Pancreas (tissue), 10 donors: Measurements from ENCODE around the gene ZBBX. TPM values are rescaled to one million over a fixed set of nuclear protein-coding genes. Genes with fewer than 3 reads are reported as not detected.

Experiments
- ATAC-seq, 4 donors: fragments of 200-7000 bp; cut with Tn5 transposase; one replicate each; pipeline versions ENCODE4 v1.8.0 to v1.9.1; 2020; ENCODE audit warnings: mild to moderate bottlenecking in 4 of 4, moderate library complexity in 4 of 4
- DNase-seq, 6 donors: peaks; one replicate each; pipeline ENCODE4 v3.0.0-alpha.2; 2020
- FAIRE-seq: peaks from 2 replicates; lab custom pipeline; 2012; peaks lifted over from hg19 to GRCh38; lab: Jason Lieb, UNC
- H3K27ac ChIP-seq, 4 donors: fragments of 200-600 bp; sonication (generic); 1 replicate in 3 of 4; 2 replicates in 1 of 4; pipeline versions ENCODE4 v1.5.0 to v1.8.0; 2020
- H3K27me3 ChIP-seq, 4 donors: fragments of 200-600 bp; one replicate each; pipeline ENCODE4 v1.8.0; 2021
- H3K36me3 ChIP-seq, 3 donors: fragments of 200-600 bp; sonication (generic) in 1 of 3; one replicate each; pipeline versions ENCODE4 v1.5.0 to v1.8.0; 2020 to 2021
- H3K4me1 ChIP-seq, 3 donors: fragments of 200-600 bp; one replicate each; pipeline ENCODE4 v1.8.0; 2021
- H3K4me3 ChIP-seq, 4 donors: fragments of 200-600 bp; sonication (generic) in 2 of 4; one replicate each; pipeline versions ENCODE4 v1.5.0 to v1.8.0; 2020 to 2021
- H3K9me3 ChIP-seq, 4 donors: fragments of 200-600 bp; one replicate each; pipeline ENCODE4 v1.8.0; 2021
- CTCF ChIP-seq, 4 donors: fragments of 200-600 bp; sonication (generic) in 3 of 4; IDR thresholded peaks; one replicate each; pipeline versions ENCODE4 v1.5.0 to v1.8.0; 2021; ENCODE audit warnings: antibody characterized with exemption in 4 of 4
- WGBS, 2 donors: extraction: QIAGEN DNeasy Blood & Tissue Kit; methylation state at CpG; one replicate each; pipeline ENCODE4 v1.1.7; 2013; 5-methylcytosine and 5-hydroxymethylcytosine counted together
- intact Hi-C, 3 donors: fragments of 100-400 bp; cut with DNase I; formaldehyde crosslinking; loops; one replicate each; pipeline versions ENCODE4 v1.11.1 to v1.14.2; 2022
- polyA plus RNA-seq, 2 donors: library from polyadenylated mRNA; stranded (reverse); fragments of 200-250 nt; gene quantifications; one replicate each; pipeline ENCODE4 v1.2.3, GENCODE V29; 2013
- total RNA-seq, 6 donors: library from RNA; stranded (reverse); fragmentation: NEBNext Ultra II Directional in 4 of 6; extraction: Animal tissue kit (Norgen Biotek cat#: 25700) in 4 of 6; gene quantifications; one replicate each; pipeline versions ENCODE4 v1.2.1 to v1.2.4, GENCODE V29; 2021 to 2023
- donor health status: healthy with polysubstance abuse.
- donor health status: DM: no; HTN: no; CAD: no; lungs with moderate emphysema.
- donor health status: DM: no; HTN: no; CAD: no.
- donor health status: control.
- donor health status: control.
- donor health status: Bipolar disorder and iron deficiency.
- donor health status: DM: yes; HTN: yes; CAD: no.
- donor health status: DM: no; HTN: no; CAD: no.
- donor health status: DM: no; HTN: no; CAD: no.
- donor health status: DM: yes; HTN: yes; CAD: no.

Gene ZBBX
- total and polyA plus RNA-seq, 8 donors: 0.26 TPM; not detected in 7

DNA sequence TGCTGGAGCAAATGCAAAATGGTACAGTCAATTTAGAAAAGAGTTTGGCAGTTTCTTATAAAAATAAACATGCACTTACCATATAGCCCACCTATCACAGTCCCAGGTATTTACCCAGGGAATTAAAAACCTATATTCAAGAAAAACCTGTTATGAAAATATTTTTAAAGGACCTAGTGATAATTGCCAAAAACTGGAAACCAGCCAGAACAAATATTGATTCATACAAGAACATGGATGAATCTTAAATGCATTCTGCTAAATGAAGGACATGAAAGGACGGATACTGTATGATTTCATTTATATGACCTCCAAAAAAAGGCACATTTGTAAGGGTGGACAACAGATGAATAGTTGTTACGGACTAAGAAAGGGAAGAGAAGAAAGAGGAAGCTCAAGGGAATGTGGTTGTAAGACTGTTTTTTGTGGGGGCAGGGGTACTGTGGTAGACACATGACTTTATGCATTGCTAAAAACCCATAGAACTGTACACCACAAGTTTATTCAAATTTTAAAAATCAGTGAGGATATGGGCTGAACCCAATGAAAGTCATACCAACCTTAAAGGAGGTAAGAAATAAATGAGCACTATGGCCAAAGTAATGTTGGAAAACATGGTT lies 61.0 kb downstream of the ZBBX start:
- no peaks in the 10 kb centered on the region for H3K9me3 ChIP-seq
- TF ChIP-seq CTCF (IDR thresholded peaks at IDR 0.05): no peak
- H3K27ac ChIP-seq: no peak overlapping the region
- intact Hi-C loops: no loop called here
- H3K36me3 ChIP-seq: no peaks in the 10 kb centered on the region
- H3K4me1 ChIP-seq: no peaks in the 10 kb centered on the region
- no peak for FAIRE-seq
- 64 to 65% methylated on average over 2 of the region's 2 CpGs for WGBS, 2 donors
- H3K4me3 ChIP-seq: no peak overlapping the region
- no peaks in the 10 kb centered on the region for H3K27me3 ChIP-seq
- no peak for DNase-seq
- no peak for ATAC-seq

DNA sequence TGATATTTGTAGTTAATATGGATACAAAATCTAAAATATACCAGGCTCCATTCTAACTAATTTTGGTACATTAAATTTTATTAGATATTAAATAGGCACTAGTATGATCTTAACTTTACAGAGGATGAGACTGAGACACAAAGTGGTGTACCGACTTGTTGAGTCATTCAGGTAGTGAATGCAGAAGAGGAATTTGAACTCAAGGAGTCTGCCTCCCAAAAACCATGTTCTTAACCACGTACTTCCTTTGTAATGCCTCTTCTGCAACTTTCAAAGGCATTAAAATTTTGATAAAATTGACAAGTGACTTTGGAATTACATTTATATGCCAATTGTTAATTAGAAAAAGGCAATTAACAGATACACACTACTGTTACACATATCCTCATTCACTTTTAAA lies 61.8 kb downstream of the ZBBX start:
- no peaks in the 10 kb centered on the region for H3K36me3 ChIP-seq
- H3K4me3 ChIP-seq: no peak overlapping the region
- intact Hi-C loops: no loop called here
- no peaks in the 10 kb centered on the region for H3K9me3 ChIP-seq
- no peak for FAIRE-seq
- no peak for TF ChIP-seq CTCF (IDR thresholded peaks at IDR 0.05)
- 84 to 86% methylated on average over 2 of the region's 2 CpGs for WGBS, 2 donors
- no peaks in the 10 kb centered on the region for H3K4me1 ChIP-seq
- no peak for ATAC-seq
- no peaks in the 10 kb centered on the region for H3K27me3 ChIP-seq
- no peak for DNase-seq
- H3K27ac ChIP-seq: no peak overlapping the region

DNA sequence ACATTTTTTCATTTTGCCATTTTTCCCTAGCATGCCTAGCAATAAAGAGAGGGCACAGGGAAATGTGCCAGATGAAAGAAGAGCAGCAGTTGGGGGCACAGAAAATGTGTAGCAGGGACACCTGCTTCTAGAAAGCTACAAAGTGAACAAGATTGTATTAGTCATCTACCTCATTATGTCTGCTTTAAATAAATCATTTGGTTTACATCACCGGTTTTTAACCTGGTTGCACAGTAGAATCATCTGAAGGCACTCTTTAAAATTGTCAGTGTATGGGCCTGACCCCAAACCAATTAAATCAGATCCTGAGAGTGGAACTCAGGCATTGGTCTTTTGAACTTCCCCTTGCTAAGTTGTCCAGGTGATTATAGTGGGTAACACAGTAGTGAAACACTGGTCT lies 73.8 kb downstream of the ZBBX start:
- intact Hi-C loops: no loop called here
- no peak overlapping the region for H3K27ac ChIP-seq
- H3K4me1 ChIP-seq: no peaks in the 10 kb centered on the region
- no peak for DNase-seq
- no peak for ATAC-seq
- no peaks in the 10 kb centered on the region for H3K36me3 ChIP-seq
- no peaks in the 10 kb centered on the region for H3K27me3 ChIP-seq
- no peak for FAIRE-seq
- 67 to 82% methylated on average over 1 of the region's 1 CpG for WGBS, 2 donors
- H3K9me3 ChIP-seq: no peaks in the 10 kb centered on the region
- no peak for TF ChIP-seq CTCF (IDR thresholded peaks at IDR 0.05)
- H3K4me3 ChIP-seq: no peak overlapping the region

DNA sequence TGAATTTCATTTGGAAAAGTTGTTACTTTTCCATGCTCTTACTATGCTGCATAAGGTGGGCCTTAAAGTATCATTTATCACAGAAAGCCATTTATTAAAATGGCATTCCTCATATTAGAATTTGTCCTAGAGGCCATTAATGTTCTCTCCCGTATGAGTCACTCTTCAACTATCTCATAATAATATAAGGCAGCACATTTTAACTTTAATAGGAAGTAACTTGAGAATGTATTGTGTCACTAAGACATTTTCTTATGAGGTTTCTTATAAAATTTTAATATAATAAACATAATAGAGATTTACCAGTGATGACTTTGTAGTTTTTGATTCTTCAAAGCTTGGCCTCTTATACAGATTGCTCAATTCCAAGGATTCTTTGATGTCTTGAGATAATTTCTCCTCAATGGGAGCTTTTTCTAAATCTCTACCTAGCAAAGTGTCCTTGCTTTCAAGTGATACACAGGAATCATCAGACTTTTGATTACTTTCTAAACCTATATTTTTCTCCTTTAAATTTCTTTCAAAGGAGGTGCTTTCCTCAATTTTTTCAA lies 74.7 kb downstream of the ZBBX start:
- Histone ChIP-seq H3K4me1 (no peaks in the 10 kb centered on the region), H3K36me3 (no peaks in the 10 kb centered on the region), H3K27ac (no peak overlapping the region), H3K27me3 (no peaks in the 10 kb centered on the region), H3K9me3 (no peaks in the 10 kb centered on the region), H3K4me3 (no peak overlapping the region)
- ATAC-seq: no peak
- TF ChIP-seq CTCF (IDR thresholded peaks at IDR 0.05): no peak
- 2 to 38% methylated on average over 1 of the region's 1 CpG for whole genome bisulfite sequencing, 2 donors
- no peak for DNase-seq
- intact Hi-C loops: no loop called here
- FAIRE-seq: no peak

DNA sequence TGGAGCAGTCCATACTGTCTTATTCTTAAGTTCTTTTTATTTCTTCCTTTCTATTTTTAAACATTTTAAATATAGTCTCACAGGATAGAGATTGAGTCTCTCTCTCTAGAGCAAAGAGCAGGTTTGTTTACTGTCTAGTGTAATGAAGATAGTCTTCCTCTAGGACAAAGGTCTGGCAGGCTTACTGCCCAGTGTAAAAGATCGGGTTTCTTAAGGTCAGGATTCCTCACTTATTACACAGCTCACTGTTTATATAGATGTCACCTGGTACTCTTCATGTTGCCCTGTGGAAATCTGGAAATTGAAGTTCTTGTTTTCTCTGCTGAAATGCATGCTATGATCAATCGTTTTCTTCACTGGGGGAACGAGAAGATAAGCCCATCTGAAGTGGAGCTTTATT lies 76.0 kb downstream of the ZBBX start:
- DNase-seq (no peak), ATAC-seq (peak in 1 of 4 donors; percentile 22), FAIRE-seq (no peak)
- Histone ChIP-seq H3K9me3 (no peaks in the 10 kb centered on the region), H3K4me1 (no peaks in the 10 kb centered on the region), H3K36me3 (no peaks in the 10 kb centered on the region), H3K27me3 (no peaks in the 10 kb centered on the region), H3K27ac (no peak overlapping the region), H3K4me3 (no peak overlapping the region)
- WGBS, 2 donors: 54 to 56% methylated on average over 3 of the region's 3 CpGs
- intact Hi-C loops: no loop called here
- no peak for TF ChIP-seq CTCF (IDR thresholded peaks at IDR 0.05)
